GM12801 (cell line): ENCODE results near the gene LRCH3.

Experiments used
- TF ChIP-seq, protein P1 (sequence below): IDR thresholded peaks from one replicate; pipeline ENCODE4 v1.5.1; 2011; ENCODE audit warnings: control low read depth; ENCODE audit not compliant: insufficient read length; ENCODE audit errors: extremely low read depth

LRCH3 gene

DNA sequence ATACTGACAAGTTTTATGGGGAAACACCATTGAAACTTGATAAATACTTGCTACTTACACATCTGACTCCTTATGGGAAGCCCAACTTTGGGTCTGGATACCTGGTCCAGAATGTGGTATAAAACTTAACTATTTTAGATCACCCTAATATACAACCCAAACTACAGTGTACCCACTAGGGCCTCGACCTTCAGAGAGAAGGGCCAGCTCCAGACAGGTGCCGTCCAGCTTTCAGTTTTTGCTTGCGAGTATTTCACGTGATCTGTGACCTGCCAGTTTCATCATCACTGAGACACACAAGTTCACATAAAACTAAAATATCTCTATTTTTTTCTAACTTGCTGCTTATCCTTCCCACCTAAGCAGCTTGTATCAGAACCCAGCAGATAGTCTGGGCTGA lies 99.6 kb downstream of the LRCH3 start:
- TF ChIP-seq, protein P1, sequence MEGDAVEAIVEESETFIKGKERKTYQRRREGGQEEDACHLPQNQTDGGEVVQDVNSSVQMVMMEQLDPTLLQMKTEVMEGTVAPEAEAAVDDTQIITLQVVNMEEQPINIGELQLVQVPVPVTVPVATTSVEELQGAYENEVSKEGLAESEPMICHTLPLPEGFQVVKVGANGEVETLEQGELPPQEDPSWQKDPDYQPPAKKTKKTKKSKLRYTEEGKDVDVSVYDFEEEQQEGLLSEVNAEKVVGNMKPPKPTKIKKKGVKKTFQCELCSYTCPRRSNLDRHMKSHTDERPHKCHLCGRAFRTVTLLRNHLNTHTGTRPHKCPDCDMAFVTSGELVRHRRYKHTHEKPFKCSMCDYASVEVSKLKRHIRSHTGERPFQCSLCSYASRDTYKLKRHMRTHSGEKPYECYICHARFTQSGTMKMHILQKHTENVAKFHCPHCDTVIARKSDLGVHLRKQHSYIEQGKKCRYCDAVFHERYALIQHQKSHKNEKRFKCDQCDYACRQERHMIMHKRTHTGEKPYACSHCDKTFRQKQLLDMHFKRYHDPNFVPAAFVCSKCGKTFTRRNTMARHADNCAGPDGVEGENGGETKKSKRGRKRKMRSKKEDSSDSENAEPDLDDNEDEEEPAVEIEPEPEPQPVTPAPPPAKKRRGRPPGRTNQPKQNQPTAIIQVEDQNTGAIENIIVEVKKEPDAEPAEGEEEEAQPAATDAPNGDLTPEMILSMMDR = no peak

DNA sequence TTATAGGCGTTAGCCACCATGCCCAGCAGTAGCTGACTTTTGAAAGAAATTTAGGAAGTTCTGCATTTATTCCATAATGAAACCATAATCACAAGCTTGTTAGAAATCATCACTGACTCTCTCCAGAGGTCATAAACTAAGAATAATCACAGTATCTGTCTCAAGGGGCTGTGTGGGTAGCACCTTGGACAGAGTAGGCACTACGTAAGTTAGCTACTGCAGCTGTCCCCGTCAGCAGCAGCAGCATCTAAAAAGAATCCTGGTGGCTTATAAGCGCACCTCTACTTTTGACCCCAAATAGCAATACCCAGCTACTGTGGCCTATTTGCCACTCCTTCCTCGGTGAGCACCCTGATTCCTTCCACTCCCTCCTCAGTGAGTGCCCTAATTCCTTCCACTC lies 101.1 kb downstream of the LRCH3 start:
- TF ChIP-seq, protein P1 = no peak

DNA sequence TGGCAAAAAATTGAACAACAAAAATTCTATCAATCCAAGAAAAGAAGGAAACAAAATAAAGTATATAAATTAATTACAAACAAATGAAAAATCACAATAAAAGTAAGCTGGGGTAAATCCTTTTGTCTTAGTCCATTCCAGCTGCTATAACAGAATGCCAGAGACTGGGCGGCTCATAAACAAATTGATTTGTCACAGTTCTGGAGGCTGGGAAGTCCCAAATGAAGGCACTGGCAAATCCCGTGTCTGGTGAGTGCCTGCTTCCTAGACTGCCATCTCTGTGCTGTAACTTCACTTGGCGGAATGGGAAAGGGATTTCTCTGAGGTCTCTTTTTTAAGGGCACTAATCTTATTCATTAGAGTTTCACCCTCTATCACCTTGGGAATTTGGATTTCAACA lies 105.4 kb downstream of the LRCH3 start:
- TF ChIP-seq, protein P1 = no peak

DNA sequence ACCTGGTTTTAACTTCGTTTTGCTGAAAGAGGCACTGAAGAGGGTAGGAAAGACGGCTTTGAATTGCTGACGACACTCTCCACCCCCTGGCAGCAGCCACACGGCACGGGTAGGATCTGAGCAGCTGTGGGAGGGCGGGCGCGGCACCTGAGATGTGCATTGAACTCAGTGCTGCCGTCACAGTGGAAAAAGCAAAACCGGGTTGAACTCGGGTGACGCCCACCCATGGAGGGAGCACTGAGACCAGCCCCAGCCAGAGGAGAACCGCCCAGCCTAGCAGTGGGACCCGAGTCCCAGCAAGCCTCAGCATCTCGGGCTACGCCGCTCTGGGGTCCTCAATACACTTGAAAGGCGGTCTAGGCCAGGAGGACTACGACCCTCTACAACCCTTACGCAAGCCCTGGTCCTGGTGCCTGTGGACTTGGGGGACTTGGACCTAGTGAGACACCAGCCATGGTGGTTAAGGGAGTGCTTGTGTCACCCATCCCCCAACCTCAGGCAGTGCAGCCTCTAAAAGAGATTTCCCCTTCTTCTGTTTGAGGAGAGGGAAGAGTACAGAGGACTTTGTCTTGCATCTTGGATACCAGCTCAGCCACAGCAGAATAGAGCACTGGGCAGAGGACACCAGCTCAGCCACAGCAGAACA lies 108.9 kb downstream of the LRCH3 start:
- TF ChIP-seq, protein P1 = no peak

DNA sequence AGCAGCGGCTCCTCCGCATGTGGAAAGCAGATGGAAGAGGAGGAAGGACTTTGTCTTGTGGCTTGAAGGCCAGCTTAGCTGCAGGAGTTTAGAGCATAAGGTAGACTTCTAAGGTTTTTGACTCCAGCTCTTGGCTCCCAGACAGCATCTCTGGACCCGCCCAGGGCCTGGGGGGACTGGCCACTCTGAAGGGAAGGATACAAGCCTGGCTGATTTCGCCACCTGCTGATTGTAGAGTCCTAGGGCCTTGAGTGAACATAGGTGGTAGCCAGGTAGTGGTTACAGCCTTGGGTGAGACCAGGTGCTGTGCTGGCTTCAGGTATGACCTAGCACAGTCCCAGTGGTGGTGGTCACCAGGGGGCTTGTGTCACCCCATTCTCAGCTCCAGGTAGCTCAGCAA lies 110.6 kb downstream of the LRCH3 start:
- TF ChIP-seq, protein P1 = no peak

DNA sequence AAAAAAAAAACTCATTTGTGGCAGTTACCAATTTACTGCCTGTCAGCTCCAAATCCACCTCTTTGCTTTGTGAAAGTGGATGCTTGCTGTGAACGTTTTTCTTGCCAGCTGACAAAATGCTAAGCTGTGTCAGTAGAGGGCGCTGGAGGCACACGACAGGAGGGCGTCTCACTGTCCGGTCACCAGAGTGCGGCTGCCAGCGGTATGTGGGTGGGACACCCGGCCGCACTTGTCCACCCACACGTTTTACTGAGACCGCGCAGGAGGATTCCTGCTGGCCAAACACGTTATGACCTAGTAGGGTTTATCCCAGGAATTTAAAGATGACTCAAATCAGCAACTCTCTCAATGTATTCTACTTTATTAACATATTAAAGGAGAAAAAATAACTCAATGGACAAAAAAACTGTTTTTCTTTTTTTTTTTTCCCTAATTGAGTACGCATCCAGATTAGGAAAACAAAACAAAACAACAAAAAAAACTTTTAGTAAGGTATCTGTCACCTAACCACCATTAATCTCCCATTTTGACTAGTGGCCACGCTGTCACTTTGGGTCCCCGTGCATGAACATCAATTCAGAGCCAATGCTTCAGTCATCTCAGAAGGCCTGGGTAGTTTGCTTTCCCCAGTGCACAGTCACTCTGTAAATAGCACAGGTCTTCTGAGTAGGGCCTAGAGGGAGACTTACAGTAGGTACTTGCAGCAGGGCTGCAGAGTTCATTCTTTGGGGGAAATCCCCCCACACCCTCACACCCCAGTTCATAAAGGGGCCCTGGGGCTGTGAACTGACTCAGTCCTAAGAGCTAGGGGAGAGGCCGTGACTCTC lies 115.2 kb downstream of the LRCH3 start:
- TF ChIP-seq, protein P1 = no peak

DNA sequence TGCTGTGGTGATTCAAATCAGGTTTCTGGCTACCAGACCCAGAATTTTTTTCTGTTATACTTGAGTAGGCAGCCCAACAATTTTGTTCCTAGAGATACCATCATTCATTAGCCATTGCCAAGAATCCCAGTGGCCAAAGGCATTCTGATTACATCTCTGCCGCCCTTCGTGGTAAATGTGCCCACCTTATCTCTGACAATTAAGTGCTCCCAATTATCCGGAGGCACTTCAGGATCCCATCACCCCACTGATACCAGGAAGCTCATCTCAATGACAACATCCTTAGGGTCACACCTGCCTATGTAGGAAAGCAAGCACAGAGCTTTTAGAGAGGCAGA lies 115.8 kb downstream of the LRCH3 start:
- TF ChIP-seq, protein P1 = no peak
